Activated naive CD4-positive, alpha-beta T cell treated with anti-CD3 and anti-CD28 coated beads for 36 hours (primary cell): ENCODE measurements around the gene TPRG1L. TPM values are rescaled to one million over a fixed set of nuclear protein-coding genes. Genes with fewer than 3 reads are reported as not detected.
A peak's percentile ranks its signal among the peaks of the same experiment; 100 is the strongest.
"Not testable (repeated sequence)": the region's sequence is repeated elsewhere in the genome, so short reads cannot be mapped to it uniquely, and the experiment has no call there.

ENCODE experiments used
- CTCF ChIA-PET: fragments of 350-600 bp; sonication (Branson Sonifier 250); formaldehyde crosslinking; loops from one replicate; lab custom pipeline; 2021; ENCODE audit warnings: antibody characterized with exemption; lab: Charles Lee
- DNase-seq: peaks from one replicate; pipeline ENCODE4 v3.0.0-alpha.2; 2020
- H3K27ac Mint-ChIP-seq: one replicate; pipeline ENCODE4 v1.8.0; 2021; ENCODE audit warnings: mild to moderate bottlenecking, mixed read lengths
- H3K27me3 Mint-ChIP-seq: one replicate; pipeline ENCODE4 v1.8.0; 2021; ENCODE audit warnings: low read depth, mixed read lengths
- H3K36me3 Mint-ChIP-seq: one replicate; pipeline ENCODE4 v1.8.0; 2021; ENCODE audit warnings: low read depth, mixed read lengths
- H3K4me1 Mint-ChIP-seq: one replicate; pipeline ENCODE4 v1.8.0; 2021; ENCODE audit warnings: low read depth, mixed read lengths
- H3K4me3 Mint-ChIP-seq: one replicate; pipeline ENCODE4 v1.8.0; 2021; ENCODE audit warnings: mild to moderate bottlenecking, moderate library complexity, mixed read lengths
- H3K9me3 Mint-ChIP-seq: one replicate; pipeline ENCODE4 v1.8.0; 2021; ENCODE audit warnings: mixed read lengths
- intact Hi-C: fragments of 100-400 bp; cut with micrococcal nuclease; formaldehyde crosslinking; loops from one replicate; pipeline ENCODE4 v1.15.1; 2023
- total RNA-seq, 2 experiments: library from RNA; stranded (reverse); gene quantifications; one replicate each; pipeline ENCODE4 v1.2.3, GENCODE V29; 2021

Gene TPRG1L
- total RNA-seq = 1 to 10 TPM; 6.8 TPM

GRCh38 chr1:3624200-3625136 is at the start of gene TPRG1L:
Gene TPRG1L (plus strand): TSS chr1:3625015. CDS start chr1:3625073, 58 bp downstream.
- intact Hi-C loops = loop anchor here (1.0 kb wide), 1 partner anchor 26 kb away; the partner anchor contains the start of gene WRAP73
- CTCF ChIA-PET = no interaction called here
- H3K27me3 Mint-ChIP-seq = no peaks in the 10 kb centered on the region
- peak; percentile 98 for DNase-seq
- H3K36me3 Mint-ChIP-seq = no peaks in the 10 kb centered on the region
- no peaks in the 10 kb centered on the region for H3K9me3 Mint-ChIP-seq
- peaks cover 28% of the 10 kb centered on the region for H3K4me1 Mint-ChIP-seq
- peak within 1 kb of the TSS; percentile 90 for H3K4me3 Mint-ChIP-seq
- H3K27ac Mint-ChIP-seq = peak within 1 kb of the TSS; percentile 66

- H3K27me3 Mint-ChIP-seq, H3K4me3 Mint-ChIP-seq, intact Hi-C loops, CTCF ChIA-PET, DNase-seq, H3K9me3 Mint-ChIP-seq, H3K4me1 Mint-ChIP-seq, H3K27ac Mint-ChIP-seq, H3K36me3 Mint-ChIP-seq: not testable (repeated sequence)
Measured at GRCh38 chr1:3575515-3575914, 49.3 kb upstream of the TPRG1L start.

- Mint-ChIP-seq H3K27me3 (no peaks in the 10 kb centered on the region), H3K36me3 (no peaks in the 10 kb centered on the region), H3K4me3 (no peak overlapping the region), H3K27ac (no peak overlapping the region), H3K4me1 (no peaks in the 10 kb centered on the region), H3K9me3 (peaks cover 3% of the 10 kb centered on the region)
- CTCF ChIA-PET = no interaction called here
- DNase-seq = no peak
- intact Hi-C loops = no loop called here
Measured at GRCh38 chr1:3575993-3576392, 48.8 kb upstream of the TPRG1L start.

GRCh38 chr1:3577300-3577699 is 47.5 kb upstream of the TPRG1L start:
- no peak for DNase-seq
- CTCF ChIA-PET = no interaction called here
- no peaks in the 10 kb centered on the region for H3K4me1 Mint-ChIP-seq
- no peak overlapping the region for H3K27ac Mint-ChIP-seq
- no peaks in the 10 kb centered on the region for H3K36me3 Mint-ChIP-seq
- no peaks in the 10 kb centered on the region for H3K27me3 Mint-ChIP-seq
- H3K4me3 Mint-ChIP-seq = no peak overlapping the region
- intact Hi-C loops = no loop called here
- H3K9me3 Mint-ChIP-seq = peaks cover 3% of the 10 kb centered on the region

- Mint-ChIP-seq H3K9me3 (peaks cover 3% of the 10 kb centered on the region), H3K27me3 (no peaks in the 10 kb centered on the region), H3K27ac (no peak overlapping the region), H3K4me1 (no peaks in the 10 kb centered on the region), H3K4me3 (no peak overlapping the region), H3K36me3 (no peaks in the 10 kb centered on the region)
- DNase-seq = no peak
- intact Hi-C loops = no loop called here
- CTCF ChIA-PET = no interaction called here
Measured at GRCh38 chr1:3577711-3578432, 46.9 kb upstream of the TPRG1L start.

- Mint-ChIP-seq H3K27me3 (no peaks in the 10 kb centered on the region), H3K36me3 (no peaks in the 10 kb centered on the region), H3K4me1 (no peaks in the 10 kb centered on the region), H3K9me3 (peaks cover 3% of the 10 kb centered on the region), H3K27ac (no peak overlapping the region), H3K4me3 (no peak overlapping the region)
- CTCF ChIA-PET = no interaction called here
- no peak for DNase-seq
- intact Hi-C loops = no loop called here
Measured at GRCh38 chr1:3578433-3578805, 46.4 kb upstream of the TPRG1L start.

GRCh38 chr1:3578906-3579305 is 45.9 kb upstream of the TPRG1L start:
- Mint-ChIP-seq H3K4me3 (no peak overlapping the region), H3K36me3 (no peaks in the 10 kb centered on the region), H3K4me1 (no peaks in the 10 kb centered on the region), H3K27ac (no peak overlapping the region), H3K27me3 (no peaks in the 10 kb centered on the region), H3K9me3 (peaks cover 3% of the 10 kb centered on the region)
- intact Hi-C loops = no loop called here
- DNase-seq = no peak
- CTCF ChIA-PET = no interaction called here

- Mint-ChIP-seq H3K4me1 (no peaks in the 10 kb centered on the region), H3K36me3 (no peaks in the 10 kb centered on the region), H3K4me3 (no peak overlapping the region), H3K27ac (no peak overlapping the region), H3K27me3 (no peaks in the 10 kb centered on the region), H3K9me3 (peaks cover 3% of the 10 kb centered on the region)
- DNase-seq = no peak
- CTCF ChIA-PET = no interaction called here
- intact Hi-C loops = no loop called here
Measured at GRCh38 chr1:3579626-3580025, 45.2 kb upstream of the TPRG1L start.

GRCh38 chr1:3580231-3580630 is 44.6 kb upstream of the TPRG1L start:
- CTCF ChIA-PET = no interaction called here
- no peaks in the 10 kb centered on the region for H3K4me1 Mint-ChIP-seq
- H3K27me3 Mint-ChIP-seq = no peaks in the 10 kb centered on the region
- DNase-seq = no peak
- no peak overlapping the region for H3K27ac Mint-ChIP-seq
- H3K36me3 Mint-ChIP-seq = no peaks in the 10 kb centered on the region
- intact Hi-C loops = no loop called here
- no peak overlapping the region for H3K4me3 Mint-ChIP-seq
- H3K9me3 Mint-ChIP-seq = peaks cover 3% of the 10 kb centered on the region

GRCh38 chr1:3581296-3582036 is 43.3 kb upstream of the TPRG1L start:
- H3K27me3 Mint-ChIP-seq = no peaks in the 10 kb centered on the region
- no peaks in the 10 kb centered on the region for H3K4me1 Mint-ChIP-seq
- H3K36me3 Mint-ChIP-seq = no peaks in the 10 kb centered on the region
- CTCF ChIA-PET = no interaction called here
- no peaks in the 10 kb centered on the region for H3K9me3 Mint-ChIP-seq
- H3K4me3 Mint-ChIP-seq = no peak overlapping the region
- DNase-seq = no peak
- intact Hi-C loops = no loop called here
- no peak overlapping the region for H3K27ac Mint-ChIP-seq

- H3K27me3 Mint-ChIP-seq, H3K4me1 Mint-ChIP-seq, H3K27ac Mint-ChIP-seq, intact Hi-C loops, H3K36me3 Mint-ChIP-seq, DNase-seq, H3K9me3 Mint-ChIP-seq, H3K4me3 Mint-ChIP-seq, CTCF ChIA-PET: not testable (repeated sequence)
Measured at GRCh38 chr1:3583751-3584150, 41.1 kb upstream of the TPRG1L start.

- peak; percentile 16 for DNase-seq
- CTCF ChIA-PET = no interaction called here
- Mint-ChIP-seq H3K9me3 (no peaks in the 10 kb centered on the region), H3K4me1 (no peaks in the 10 kb centered on the region), H3K27ac (no peak overlapping the region), H3K4me3 (no peak overlapping the region), H3K27me3 (no peaks in the 10 kb centered on the region), H3K36me3 (no peaks in the 10 kb centered on the region)
- intact Hi-C loops = loop anchor here (5.0 kb wide), 1 partner anchor 437 kb away; no protein-coding TSS in a partner anchor
Measured at GRCh38 chr1:3584915-3585314, 39.9 kb upstream of the TPRG1L start.
